K562 (cell line): Measurements from ENCODE around the gene PPP2R2D. TPM values are rescaled to one million over a fixed set of nuclear protein-coding genes. Genes with fewer than 3 reads are reported as not detected.
A peak's percentile ranks its signal among the peaks of the same experiment; 100 is the strongest.

ENCODE experiments used
- ATAC-seq: fragments of 200-7000 bp; cut with Tn5 transposase; 3 replicates; pipeline ENCODE4 v1.9.1; 2020; ENCODE audit warnings: moderate library complexity
- BruUV-seq: library from RNA; stranded (reverse); fragments of 400-500 nt; replicated peaks from 2 replicates; lab custom pipeline; 2021; lab: Mats Ljungman, UMichigan
- CTCF ChIA-PET: fragments of 300-600 bp; formaldehyde crosslinking; extraction: SDS; loops from one replicate; lab custom pipeline; 2021; ENCODE audit warnings: low intra/inter-chr PET ratio; lab: Yijun Ruan, JAX
- POLR2A ChIA-PET: fragments of 300-600, 350-650 bp; sonication (Branson Sonifier 250); formaldehyde crosslinking; extraction: SDS; loops from one replicate; lab custom pipeline; 2021; ENCODE audit warnings: antibody characterized with exemption, inconsistent platforms; lab: Yijun Ruan, JAX
- DNase-seq, 4 experiments: peaks; one replicate each; pipeline versions ENCODE4 v3.0.0 to v3.0.0-alpha.2; 2011 to 2018; ENCODE audit warnings: low spot score in 3 of 4, mixed read lengths in 3 of 4; ENCODE audit errors: extremely low read depth in 1 of 4
- FAIRE-seq: peaks from 2 replicates; lab custom pipeline; 2011; peaks lifted over from hg19 to GRCh38; lab: Jason Lieb, UNC
- H2AFZ ChIP-seq: 2 replicates; pipeline ENCODE4 v1.6.0; 2011; ENCODE audit warnings: low read depth, low read length, control low read depth, inconsistent platforms
- H3K27ac ChIP-seq: fragments of 200-600 bp; 3 replicates; pipeline ENCODE4 v1.8.0; 2011; ENCODE audit warnings: low read depth, mild to moderate bottlenecking, control low read depth, inconsistent platforms, low read length, moderate library complexity, mixed read lengths; ENCODE audit errors: extremely low read depth
- H3K27me3 ChIP-seq, 2 experiments: fragments of 300-600 bp in 1 of 2; 2 replicates in 1 of 2; 3 replicates in 1 of 2; pipeline versions ENCODE4 v1.6.0 to v1.8.0; 2011; ENCODE audit warnings: inconsistent platforms in 2 of 2, low read length in 2 of 2, mild to moderate bottlenecking in 1 of 2, mixed read lengths in 1 of 2, moderate library complexity in 1 of 2; ENCODE audit not compliant: control insufficient read depth in 2 of 2, insufficient read depth in 2 of 2
- H3K36me3 ChIP-seq: fragments of 300-600 bp; 3 replicates; pipeline ENCODE4 v1.8.0; 2011; ENCODE audit warnings: mild to moderate bottlenecking, low read length, inconsistent platforms; ENCODE audit not compliant: control insufficient read depth, insufficient read depth
- H3K4me1 ChIP-seq, 2 experiments: fragments of 200-600 bp in 1 of 2; replicated peaks in 1 of 2; 2 replicates in 1 of 2; 3 replicates in 1 of 2; pipeline versions ENCODE4 v1.5.1 to v1.8.0; 2011; ENCODE audit warnings: inconsistent platforms in 2 of 2, low read length in 2 of 2, mild to moderate bottlenecking in 1 of 2, mixed read lengths in 1 of 2, moderate library complexity in 1 of 2; ENCODE audit not compliant: control insufficient read depth in 2 of 2, insufficient read depth in 2 of 2
- H3K4me2 ChIP-seq: 2 replicates; pipeline ENCODE4 v1.6.1; 2011; ENCODE audit warnings: low read length, control low read depth, inconsistent platforms, mixed read lengths; ENCODE audit not compliant: insufficient read depth
- H3K4me3 ChIP-seq: fragments of 200-600 bp; sonication (generic), shearing (Covaris generic); 2 replicates; pipeline ENCODE4 v1.5.1; 2016; ENCODE audit warnings: control low read depth, inconsistent platforms
- H3K79me2 ChIP-seq: fragments of 200-600 bp; 3 replicates; pipeline ENCODE4 v1.8.0; 2011; ENCODE audit warnings: low read length, inconsistent platforms; ENCODE audit not compliant: control insufficient read depth, insufficient read depth
- H3K9ac ChIP-seq, 2 experiments: 2 replicates each; pipeline versions ENCODE4 v1.6.0 to v1.6.1; 2011; ENCODE audit warnings: low read depth in 2 of 2, low read length in 2 of 2, control low read depth in 1 of 2, inconsistent platforms in 1 of 2, mild to moderate bottlenecking in 1 of 2, mixed read lengths in 1 of 2; ENCODE audit not compliant: insufficient read depth in 1 of 2
- H3K9me1 ChIP-seq: one replicate; pipeline ENCODE4 v1.6.0; 2011; ENCODE audit warnings: inconsistent platforms, mild to moderate bottlenecking, low read length, moderate library complexity; ENCODE audit not compliant: control insufficient read depth, insufficient read depth
- H3K9me3 ChIP-seq: replicated peaks from 2 replicates; pipeline ENCODE4 v1.5.1; 2011; ENCODE audit warnings: low read depth, low read length, inconsistent platforms; ENCODE audit not compliant: control insufficient read depth, insufficient read depth
- H4K20me1 ChIP-seq: replicated peaks from 2 replicates; pipeline ENCODE4 v1.6.1; 2011; ENCODE audit warnings: low read length, inconsistent platforms, mixed read lengths; ENCODE audit not compliant: control insufficient read depth, insufficient read depth
- FIP1L1 ChIP-seq: fragments of 200-400 bp; formaldehyde crosslinking; IDR thresholded peaks from 2 replicates; pipeline ENCODE4 v1.6.1; 2018; ENCODE audit warnings: mild to moderate bottlenecking, low read depth, low read length; ENCODE audit not compliant: poor library complexity, severe bottlenecking
- KDM1A ChIP-seq, 2 experiments: fragments of 450-650 bp; IDR thresholded peaks; 2 replicates each; pipeline ENCODE4 v1.6.1; 2016; ENCODE audit warnings: mild to moderate bottlenecking in 2 of 2
- KDM2B ChIP-seq: fragments of 250-450 bp; sonication (Bioruptor Pico); IDR thresholded peaks from 2 replicates; pipeline ENCODE4 v1.8.0; 2021; ENCODE audit warnings: mild to moderate bottlenecking, moderate library complexity
- MYBL2 ChIP-seq, 2 experiments: fragments of 450-650 bp in 1 of 2; sonication (generic) in 1 of 2; formaldehyde crosslinking in 1 of 2; IDR thresholded peaks; 2 replicates each; pipeline versions ENCODE4 v1.6.1 to v1.8.1; 2017 to 2022; ENCODE audit warnings: borderline replicate concordance in 1 of 2, inconsistent platforms in 1 of 2, low read depth in 1 of 2, mild to moderate bottlenecking in 1 of 2, missing genetic modification reagents in 1 of 2, moderate library complexity in 1 of 2
- NFIX ChIP-seq: fragments of 250-450 bp; sonication (Bioruptor Pico); IDR thresholded peaks from 2 replicates; pipeline ENCODE4 v1.4.0; 2020; ENCODE audit warnings: low read depth, mild to moderate bottlenecking, moderate library complexity
- RFX1 ChIP-seq: fragments of 450-650 bp; IDR thresholded peaks from 2 replicates; pipeline ENCODE4 v1.6.1; 2016; ENCODE audit warnings: mild to moderate bottlenecking, moderate library complexity
- SMC3 ChIP-seq: conservative IDR thresholded peaks from 2 replicates; pipeline ENCODE4 v1.6.1; 2011; ENCODE audit warnings: low read depth, low read length, improper control_type of control experiment; ENCODE audit not compliant: insufficient read depth
- WGBS: fragments of 100-300 bp; shearing (Covaris generic); methylation state at CpG from one replicate; pipeline ENCODE4 v1.1.6; 2016; ENCODE audit warnings: low coverage, mixed read lengths; ENCODE audit not compliant: insufficient coverage; ENCODE audit errors: missing lambda C conversion rate; 5-methylcytosine and 5-hydroxymethylcytosine counted together
- in situ Hi-C: fragments of 300-500 bp; cut with MboI; formaldehyde crosslinking; loops from 4 replicates; pipeline ENCODE4 v1.15.0; 2018; ENCODE audit warnings: inconsistent platforms, mixed read lengths
- intact Hi-C: fragments of 100-400 bp; cut with micrococcal nuclease; formaldehyde crosslinking; loops from 2 replicates; pipeline ENCODE4 v1.14.2; 2022
- polyA plus RNA-seq, 8 experiments: library from polyadenylated mRNA; depleted of rRNA in 4 of 8; stranded (reverse) in 5 of 8; unstranded in 3 of 8; fragments of >200 nt; fragmentation: Nextera tagmentation in 2 of 8; fragmentation: Illumina TruSeq in 1 of 8; extraction: Ambion mirVana in 2 of 8; extraction: Trizol in 1 of 8; gene quantifications; 2 replicates each; pipeline versions ENCODE4 v1.2.1 to v1.2.3, GENCODE V29; 2011 to 2014; ENCODE audit warnings: inconsistent platforms in 1 of 8, missing spikeins in 1 of 8
- total RNA-seq, 7 experiments: library from RNA; depleted of rRNA in 6 of 7; stranded (reverse); fragments of >200 nt in 6 of 7; fragmentation: Illumina TruSeq in 2 of 7; extraction: Trizol in 2 of 7; gene quantifications; 2 replicates each; pipeline versions ENCODE4 v1.2.1 to v1.2.3, GENCODE V29; 2011 to 2021; ENCODE audit warnings: low replicate concordance in 1 of 7
- TF ChIP-seq, protein P1 (sequence below), 2 experiments: IDR thresholded peaks in 1 of 2; conservative IDR thresholded peaks in 1 of 2; 2 replicates each; pipeline ENCODE4 v1.6.1; 2016; ENCODE audit warnings: low read depth in 2 of 2, mild to moderate bottlenecking in 1 of 2, missing compliant biosample characterization in 1 of 2, missing genetic modification characterization in 1 of 2, moderate library complexity in 1 of 2
- TF ChIP-seq, protein P2 (sequence below): fragments of 250-450 bp; sonication (Bioruptor Pico); IDR thresholded peaks from 2 replicates; pipeline ENCODE4 v1.8.0; 2021; ENCODE audit warnings: moderate library complexity, mild to moderate bottlenecking, inconsistent platforms
- TF ChIP-seq, protein P3 (sequence below): fragments of 250-450 bp; sonication (Bioruptor Pico); IDR thresholded peaks from 2 replicates; pipeline ENCODE4 v1.8.0; 2021; ENCODE audit warnings: borderline replicate concordance, mild to moderate bottlenecking, moderate library complexity; ENCODE audit not compliant: poor library complexity, severe bottlenecking

The PPP2R2D gene
- total and polyA plus RNA-seq, 9 of the 15 experiments (the other 6 are each of a cell fraction or from before 2014, with no cell fraction given): 1.9 to 37.0 (median 26.8) TPM

DNA sequence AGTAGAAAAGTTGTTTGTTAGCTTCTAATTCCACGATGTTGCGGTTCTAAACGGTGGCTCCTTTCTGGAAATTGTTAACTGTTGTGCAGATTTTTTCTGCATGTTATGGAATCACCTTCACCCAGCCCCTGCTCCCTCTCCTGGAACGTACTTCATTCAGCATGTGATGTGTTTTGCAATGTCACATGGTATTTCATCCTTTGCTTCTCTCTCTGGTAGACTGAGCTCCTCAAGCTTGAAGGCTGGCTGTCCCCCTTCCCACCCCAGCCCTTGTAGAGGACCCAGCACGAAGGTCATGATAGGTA is 4.4 kb downstream of the PPP2R2D start:
- H3K27me3 ChIP-seq: no peaks in the 10 kb centered on the region
- H3K36me3 ChIP-seq: peaks cover 59% of the 10 kb centered on the region; the same call in 2 of the 3 replicates
- intact Hi-C loops: loop anchor here (10.0 kb wide), 1 partner anchor 80 kb away; the partner anchor contains the start of gene BNIP3
- POLR2A ChIA-PET: interaction anchor here (4.6 kb wide), 1 partner anchor 9 kb away, joined by 37 read pairs; no protein-coding TSS in a partner anchor
- WGBS: 97% methylated on average over 3 of the region's 5 CpGs
- H3K4me2 ChIP-seq: no peak overlapping the region
- H3K79me2 ChIP-seq: peaks cover 90% of the 10 kb centered on the region
- peaks cover 2% of the 10 kb centered on the region for H3K9me1 ChIP-seq
- in situ Hi-C loops: no loop called here
- H2AFZ ChIP-seq: no peak overlapping the region
- BruUV-seq: no TSS peak
- no peak overlapping the region for H3K4me3 ChIP-seq
- FAIRE-seq (no peak), DNase-seq (no peak), ATAC-seq (no peak)
- CTCF ChIA-PET: no interaction called here
- H3K4me1 ChIP-seq: peaks cover 30% of the 10 kb centered on the region in 2 experiments; a peak in 4 of 5 replicates
- H4K20me1 ChIP-seq: peaks cover 23% of the 10 kb centered on the region
- H3K27ac ChIP-seq: no peak overlapping the region
- no peak for TF ChIP-seq NFIX
- TF ChIP-seq, protein P1, sequence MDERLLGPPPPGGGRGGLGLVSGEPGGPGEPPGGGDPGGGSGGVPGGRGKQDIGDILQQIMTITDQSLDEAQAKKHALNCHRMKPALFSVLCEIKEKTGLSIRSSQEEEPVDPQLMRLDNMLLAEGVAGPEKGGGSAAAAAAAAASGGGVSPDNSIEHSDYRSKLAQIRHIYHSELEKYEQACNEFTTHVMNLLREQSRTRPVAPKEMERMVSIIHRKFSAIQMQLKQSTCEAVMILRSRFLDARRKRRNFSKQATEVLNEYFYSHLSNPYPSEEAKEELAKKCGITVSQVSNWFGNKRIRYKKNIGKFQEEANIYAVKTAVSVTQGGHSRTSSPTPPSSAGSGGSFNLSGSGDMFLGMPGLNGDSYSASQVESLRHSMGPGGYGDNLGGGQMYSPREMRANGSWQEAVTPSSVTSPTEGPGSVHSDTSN (CRISPR knock-in tag; IDR thresholded peaks at IDR 0.05; ENCODE audit: low read depth): no peak
- TF ChIP-seq, protein P1 (tag; conservative IDR thresholded peaks at IDR 0.05; ENCODE audit: low read depth): no peak
- no peak for TF ChIP-seq FIP1L1
- TF ChIP-seq SMC3: no peak
- TF ChIP-seq MYBL2 (IDR thresholded peaks at IDR 0.05; ENCODE audit: low read depth): no peak
- TF ChIP-seq MYBL2 (CRISPR knock-in tag; IDR thresholded peaks at IDR 0.05; ENCODE audit: borderline replicate concordance): no peak
- TF ChIP-seq RFX1: no peak
- TF ChIP-seq KDM1A (IDR thresholded peaks at IDR 0.05): no peak
- TF ChIP-seq, protein P2, sequence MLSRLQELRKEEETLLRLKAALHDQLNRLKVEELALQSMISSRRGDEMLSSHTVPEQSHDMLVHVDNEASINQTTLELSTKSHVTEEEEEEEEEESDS: no peak
- TF ChIP-seq KDM2B (CRISPR knock-in tag): no peak
- TF ChIP-seq, protein P3, sequence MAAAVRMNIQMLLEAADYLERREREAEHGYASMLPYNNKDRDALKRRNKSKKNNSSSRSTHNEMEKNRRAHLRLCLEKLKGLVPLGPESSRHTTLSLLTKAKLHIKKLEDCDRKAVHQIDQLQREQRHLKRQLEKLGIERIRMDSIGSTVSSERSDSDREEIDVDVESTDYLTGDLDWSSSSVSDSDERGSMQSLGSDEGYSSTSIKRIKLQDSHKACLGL (CRISPR knock-in tag): no peak
- peak overlapping the region in 1 of 2 experiments; percentile 24; a peak in 1 of 4 replicates for H3K9ac ChIP-seq
- H3K9me3 ChIP-seq: no peaks in the 10 kb centered on the region
